Muscle of leg (tissue), 11 donors: ENCODE data around the gene EHHADH. TPM values are rescaled to one million over a fixed set of nuclear protein-coding genes. Genes with fewer than 3 reads are reported as not detected.

Experiments
- DNase-seq: peaks from one replicate; pipeline ENCODE4 v3.0.0; 2013
- H3K27ac ChIP-seq: one replicate; pipeline ENCODE4 v1.5.1; 2013; ENCODE audit warnings: mild to moderate bottlenecking, low read length, control low read depth
- H3K27me3 ChIP-seq: one replicate; pipeline ENCODE4 v1.6.1; 2013; ENCODE audit warnings: low read length; ENCODE audit not compliant: control insufficient read depth, insufficient read depth
- H3K36me3 ChIP-seq: one replicate; pipeline ENCODE4 v1.6.1; 2013; ENCODE audit warnings: low read length; ENCODE audit not compliant: control insufficient read depth, insufficient read depth
- H3K4me1 ChIP-seq: one replicate; pipeline ENCODE4 v1.6.1; 2013; ENCODE audit warnings: low read length; ENCODE audit not compliant: control insufficient read depth, insufficient read depth
- H3K4me3 ChIP-seq: one replicate; pipeline ENCODE4 v1.5.1; 2013; ENCODE audit warnings: low read length, control low read depth
- H3K9me3 ChIP-seq: replicated peaks from 2 replicates; pipeline ENCODE4 v1.6.1; 2013; ENCODE audit warnings: low read depth, low read length; ENCODE audit not compliant: control insufficient read depth
- WGBS: methylation state at CpG from one replicate; pipeline ENCODE4 v1.1.5; 2013; ENCODE audit warnings: missing lambda C conversion rate; ENCODE audit not compliant: insufficient coverage; 5-methylcytosine and 5-hydroxymethylcytosine counted together
- polyA plus RNA-seq, 8 donors: library from polyadenylated mRNA; unstranded; fragments of 120-200 nt; gene quantifications; one replicate each; pipeline versions ENCODE4 v1.2.1 to v1.2.3, GENCODE V29; 2013; ENCODE audit warnings: inconsistent platforms in 1 of 8, low replicate concordance in 1 of 8; ENCODE audit not compliant: insufficient read length in 8 of 8, insufficient read depth in 1 of 8
- total RNA-seq: library from RNA; stranded (reverse); fragments of 120-200 nt; gene quantifications from one replicate; pipeline ENCODE4 v1.2.4, GENCODE V29; 2013

Gene EHHADH
- total and polyA plus RNA-seq, 9 donors, result 2.1 to 5.0 (median 2.8) TPM

DNA sequence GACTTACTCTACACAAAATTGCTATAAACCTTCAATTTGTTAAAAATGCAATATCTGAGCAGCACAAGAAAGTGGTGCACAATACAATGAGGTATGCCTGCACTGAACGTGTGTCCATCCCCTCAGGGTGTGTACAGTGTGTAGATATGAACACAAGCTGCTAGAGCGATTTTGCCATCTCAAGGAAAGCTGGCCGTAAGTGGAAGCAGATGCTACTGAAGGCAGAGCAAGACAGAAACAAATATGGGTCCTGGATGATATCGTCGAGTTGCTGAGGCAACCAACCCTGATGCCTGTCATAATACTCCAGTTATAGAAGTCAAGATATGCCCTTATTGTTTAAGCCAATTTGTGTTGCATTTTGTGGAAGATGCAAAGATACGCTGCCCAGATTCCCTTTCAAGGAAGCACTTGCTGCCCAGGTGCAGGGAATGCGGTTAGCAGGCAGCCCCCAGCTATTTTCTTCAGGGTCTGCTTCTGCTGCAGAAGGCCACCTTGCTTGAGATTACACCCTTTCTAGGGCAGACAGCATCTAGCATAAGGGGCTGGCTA, 25.8 kb upstream of the EHHADH start:
- Histone ChIP-seq H3K27me3 (peaks cover 3% of the 10 kb centered on the region), H3K27ac (no peak overlapping the region), H3K4me3 (no peak overlapping the region), H3K9me3 (no peaks in the 10 kb centered on the region), H3K36me3 (no peaks in the 10 kb centered on the region), H3K4me1 (peaks cover 9% of the 10 kb centered on the region)
- no peak for DNase-seq
- WGBS, result 90% methylated on average over 4 of the region's 7 CpGs

DNA sequence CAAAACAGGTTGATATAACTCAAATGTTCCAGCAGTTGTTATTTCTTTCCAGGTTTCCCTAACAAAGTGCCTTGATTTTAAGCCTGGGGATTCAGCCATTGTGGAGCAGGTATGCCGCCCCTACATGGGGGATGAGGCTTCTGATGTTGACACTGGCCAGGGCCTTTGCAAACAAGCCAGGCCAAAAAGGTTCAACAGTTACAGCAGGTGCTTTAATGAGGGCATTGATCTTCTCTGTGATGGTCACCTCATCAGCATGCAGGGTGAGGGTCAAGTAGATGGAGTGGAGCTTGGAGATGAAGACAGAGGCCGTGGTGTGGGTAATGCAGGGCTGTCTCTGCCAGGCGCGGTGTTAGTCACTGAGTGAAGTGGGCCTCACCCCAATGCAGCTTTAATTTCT, 22.6 kb upstream of the EHHADH start:
- Histone ChIP-seq H3K9me3 (no peaks in the 10 kb centered on the region), H3K27me3 (peaks cover 3% of the 10 kb centered on the region), H3K4me1 (no peaks in the 10 kb centered on the region), H3K27ac (no peak overlapping the region), H3K36me3 (no peaks in the 10 kb centered on the region), H3K4me3 (no peak overlapping the region)
- 100% methylated on average over 1 of the region's 4 CpGs for WGBS
- no peak for DNase-seq

DNA sequence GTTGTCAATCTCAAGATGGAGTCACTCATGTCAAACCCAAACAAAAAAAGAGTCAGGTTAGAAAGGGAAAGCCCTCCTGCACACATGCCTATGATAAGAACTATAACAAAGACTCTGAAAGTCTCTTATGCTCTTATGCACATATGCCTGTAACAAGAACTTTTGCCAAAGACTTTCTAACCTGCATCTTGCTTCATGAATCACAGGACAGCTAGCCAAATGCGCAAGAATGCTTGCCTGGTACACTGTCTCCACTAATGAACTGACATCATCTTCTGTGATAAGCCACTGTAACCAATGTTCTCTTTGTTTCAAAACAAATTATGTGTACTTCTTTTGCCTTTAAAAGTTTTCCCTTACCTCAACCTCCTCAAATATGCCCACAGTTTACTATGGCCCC, 18.2 kb upstream of the EHHADH start:
- Histone ChIP-seq H3K4me1 (no peaks in the 10 kb centered on the region), H3K27me3 (peaks cover 6% of the 10 kb centered on the region), H3K9me3 (no peaks in the 10 kb centered on the region), H3K4me3 (no peak overlapping the region), H3K36me3 (no peaks in the 10 kb centered on the region), H3K27ac (no peak overlapping the region)
- no peak for DNase-seq
- WGBS, result 80% methylated on average over 1 of the region's 1 CpG

DNA sequence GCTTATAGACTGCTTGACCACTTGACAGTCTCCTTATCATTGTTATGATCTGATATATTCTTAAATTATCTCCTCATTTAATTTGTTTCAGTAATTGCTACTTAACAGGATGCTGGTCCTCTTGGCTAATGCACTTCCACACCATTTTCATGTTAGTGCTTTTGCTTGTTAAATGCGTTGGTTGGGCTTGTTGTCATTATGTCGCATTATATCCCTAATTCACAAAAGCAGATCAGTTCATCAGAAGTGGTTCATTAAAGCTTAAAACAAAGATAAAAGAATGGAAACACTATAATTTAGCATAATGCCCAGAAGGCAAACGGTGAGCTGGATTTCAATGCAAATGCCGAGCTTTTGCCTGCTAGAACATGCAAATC, 17.1 kb upstream of the EHHADH start:
- Histone ChIP-seq H3K27ac (no peak overlapping the region), H3K9me3 (no peaks in the 10 kb centered on the region), H3K36me3 (no peaks in the 10 kb centered on the region), H3K27me3 (peaks cover 4% of the 10 kb centered on the region), H3K4me1 (no peaks in the 10 kb centered on the region), H3K4me3 (no peak overlapping the region)
- no peak for DNase-seq
- 68% methylated on average over 2 of the region's 4 CpGs for WGBS

DNA sequence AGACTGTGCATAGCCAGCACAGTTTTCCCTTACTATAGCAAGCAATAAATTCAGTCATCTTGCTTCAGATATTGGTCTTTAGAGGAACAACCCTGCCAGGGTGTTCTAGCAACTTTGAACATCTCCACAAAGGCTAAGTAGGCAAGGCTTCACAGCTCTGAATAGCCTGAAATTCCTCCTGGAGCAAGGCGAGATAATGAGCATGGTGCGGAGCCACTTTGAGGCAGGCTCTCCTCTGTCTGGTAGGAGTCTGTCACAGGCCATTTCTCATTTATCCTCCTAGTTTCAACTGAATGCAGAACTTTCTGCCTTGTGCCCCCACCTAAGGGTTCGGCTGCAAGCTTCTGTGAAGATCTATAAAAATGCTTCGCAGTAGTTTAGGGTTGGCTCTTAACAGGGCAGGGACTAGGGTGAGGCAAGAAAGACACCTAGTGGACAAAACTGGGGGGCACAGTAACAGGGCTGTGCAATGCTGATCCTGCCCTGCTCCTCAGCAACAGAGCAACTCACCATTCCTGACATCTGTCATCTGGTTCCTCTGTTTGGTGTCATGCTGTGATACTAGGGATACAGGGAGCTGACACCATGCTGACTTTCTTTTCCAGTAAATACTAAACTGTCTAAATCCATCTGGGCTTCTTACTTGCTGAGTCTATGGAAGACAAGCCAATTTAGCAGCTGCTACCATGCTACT, 16.6 kb upstream of the EHHADH start:
- DNase-seq, result no peak

DNA sequence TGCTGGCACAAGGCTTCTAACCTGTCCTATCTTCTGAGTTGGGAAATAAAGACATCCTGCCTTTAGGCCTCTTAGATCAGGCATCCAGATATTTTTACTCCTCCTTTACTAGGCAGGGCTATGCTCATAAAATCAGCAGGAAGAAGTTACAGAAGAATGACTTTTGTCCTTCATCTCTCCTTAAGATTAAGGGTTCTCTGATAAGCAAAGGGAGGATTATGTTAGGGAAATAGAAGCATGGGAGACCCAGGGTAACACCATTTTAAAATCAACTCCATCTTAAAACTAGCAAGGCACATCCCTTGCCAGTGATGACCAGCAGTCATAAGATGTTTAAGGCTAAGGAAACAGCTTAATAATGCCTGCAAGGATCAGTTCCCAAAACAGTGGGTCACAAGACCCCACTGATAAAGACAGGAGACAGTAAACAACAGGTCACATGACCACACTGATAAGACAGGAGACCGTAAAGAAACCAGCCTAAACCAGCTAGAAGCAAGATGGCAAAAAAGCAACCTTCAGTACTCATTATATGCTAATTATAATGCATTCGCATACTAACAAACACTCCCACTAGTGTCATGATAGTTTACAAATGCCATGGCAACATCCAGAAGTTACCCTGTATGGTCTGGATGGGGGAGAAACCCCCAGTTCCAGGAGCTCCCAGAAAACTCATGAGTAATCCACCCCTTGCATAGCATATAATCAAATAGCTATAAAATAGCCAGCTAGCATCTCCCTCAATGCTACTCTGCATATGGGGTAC, 14.5 kb upstream of the EHHADH start:
- H3K4me1 ChIP-seq, result no peaks in the 10 kb centered on the region
- no peak overlapping the region for H3K27ac ChIP-seq
- no peaks in the 10 kb centered on the region for H3K9me3 ChIP-seq
- H3K27me3 ChIP-seq, result peaks cover 4% of the 10 kb centered on the region
- no CpG with 5 or more reads among the region's 2 CpGs for WGBS
- H3K36me3 ChIP-seq, result no peaks in the 10 kb centered on the region
- no peak for DNase-seq
- no peak overlapping the region for H3K4me3 ChIP-seq

More for the DNA sequence above, 16.6 kb upstream of the EHHADH start:
- no peaks in the 10 kb centered on the region for H3K36me3 ChIP-seq
- no peaks in the 10 kb centered on the region for H3K9me3 ChIP-seq
- no peaks in the 10 kb centered on the region for H3K4me1 ChIP-seq
- peaks cover 4% of the 10 kb centered on the region for H3K27me3 ChIP-seq
- 20% methylated on average over 3 of the region's 4 CpGs for WGBS
- H3K4me3 ChIP-seq, result no peak overlapping the region
- H3K27ac ChIP-seq, result no peak overlapping the region

DNA sequence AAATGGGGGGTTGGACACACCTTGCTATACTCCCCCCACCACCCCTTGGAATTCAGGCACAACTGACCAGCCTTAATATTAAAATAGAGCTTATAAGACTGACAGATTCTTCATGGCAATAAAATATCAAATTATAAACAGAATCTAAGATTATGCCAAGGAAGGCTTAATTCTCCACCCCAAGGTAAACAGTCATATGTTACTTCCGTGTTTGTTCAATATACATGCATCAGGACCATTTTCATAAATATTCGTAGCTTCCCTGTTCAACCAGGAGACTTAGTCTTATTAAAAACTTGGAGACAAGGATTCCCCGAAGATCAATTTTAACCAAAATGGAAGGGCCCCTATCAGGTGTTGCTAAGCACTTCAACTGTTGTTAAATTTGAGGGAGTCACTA, 13.3 kb upstream of the EHHADH start:
- Histone ChIP-seq H3K4me1 (no peaks in the 10 kb centered on the region), H3K4me3 (no peak overlapping the region), H3K27ac (no peak overlapping the region), H3K9me3 (no peaks in the 10 kb centered on the region), H3K27me3 (peaks cover 4% of the 10 kb centered on the region), H3K36me3 (no peaks in the 10 kb centered on the region)
- DNase-seq, result no peak
- 92% methylated on average over 2 of the region's 3 CpGs for WGBS

DNA sequence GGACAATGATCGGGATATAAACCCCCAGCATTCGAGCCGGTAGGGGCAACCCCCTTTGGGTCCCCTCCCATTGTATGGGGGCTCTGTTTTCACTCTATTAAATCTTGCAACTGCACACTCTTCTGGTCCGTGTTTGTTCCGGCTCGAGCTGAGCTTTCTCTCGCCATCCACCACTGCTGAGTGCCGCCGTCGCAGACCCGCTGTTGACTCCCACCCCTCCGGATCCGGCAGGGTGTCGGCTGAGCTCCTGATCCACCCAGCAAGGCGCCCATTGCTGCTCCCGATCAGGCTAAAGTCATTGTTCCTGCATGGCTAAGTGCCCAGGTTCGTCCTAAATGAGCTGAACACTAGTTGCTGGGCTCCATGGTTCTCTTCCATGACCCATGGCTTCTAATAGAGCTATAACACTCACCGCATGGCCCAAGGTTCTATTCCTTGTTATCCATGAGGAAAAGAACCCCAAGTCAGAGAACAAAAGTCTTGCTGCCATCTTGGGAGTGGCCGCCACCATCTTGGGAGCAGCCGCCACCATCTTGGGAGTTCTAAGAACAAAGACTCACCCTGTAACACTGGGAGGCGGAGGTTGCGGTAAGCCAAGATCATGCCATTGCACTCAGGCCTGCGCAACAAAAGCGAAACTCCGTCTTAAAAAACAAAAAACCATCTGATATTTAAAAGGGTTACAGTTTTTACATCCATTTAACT, 11.2 kb upstream of the EHHADH start:
- H3K4me1 ChIP-seq, result no peaks in the 10 kb centered on the region
- no peak for DNase-seq
- H3K4me3 ChIP-seq, result no peak overlapping the region
- H3K27me3 ChIP-seq, result peaks cover 2% of the 10 kb centered on the region
- WGBS, result 94% methylated on average over 18 of the region's 25 CpGs
- H3K9me3 ChIP-seq, result no peaks in the 10 kb centered on the region
- no peaks in the 10 kb centered on the region for H3K36me3 ChIP-seq
- no peak overlapping the region for H3K27ac ChIP-seq

DNA sequence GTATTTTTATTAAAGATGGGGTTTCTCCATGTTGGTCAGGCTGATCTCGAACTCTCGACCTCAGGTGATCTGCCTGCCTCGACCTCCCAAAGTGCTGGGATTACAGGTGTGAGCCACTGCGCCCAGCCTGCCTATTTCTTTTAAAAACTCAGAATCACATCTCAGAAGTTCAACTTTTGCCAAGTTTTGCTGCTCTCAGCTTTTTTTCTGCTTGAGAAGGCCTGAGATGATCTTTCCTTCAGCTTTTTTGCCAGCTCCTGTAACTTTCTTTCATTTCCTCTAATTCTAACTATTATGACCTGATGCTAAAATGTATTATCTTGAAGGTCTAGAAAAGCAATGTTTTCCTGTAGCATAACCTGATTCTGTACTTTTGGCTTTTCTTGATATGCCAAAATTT, 9.6 kb upstream of the EHHADH start:
- WGBS, result 92% methylated on average over 4 of the region's 4 CpGs
- no peak overlapping the region for H3K4me3 ChIP-seq
- no peaks in the 10 kb centered on the region for H3K36me3 ChIP-seq
- no peaks in the 10 kb centered on the region for H3K4me1 ChIP-seq
- H3K27ac ChIP-seq, result no peak overlapping the region
- no peaks in the 10 kb centered on the region for H3K9me3 ChIP-seq
- DNase-seq, result peak; percentile 7
- no peaks in the 10 kb centered on the region for H3K27me3 ChIP-seq

DNA sequence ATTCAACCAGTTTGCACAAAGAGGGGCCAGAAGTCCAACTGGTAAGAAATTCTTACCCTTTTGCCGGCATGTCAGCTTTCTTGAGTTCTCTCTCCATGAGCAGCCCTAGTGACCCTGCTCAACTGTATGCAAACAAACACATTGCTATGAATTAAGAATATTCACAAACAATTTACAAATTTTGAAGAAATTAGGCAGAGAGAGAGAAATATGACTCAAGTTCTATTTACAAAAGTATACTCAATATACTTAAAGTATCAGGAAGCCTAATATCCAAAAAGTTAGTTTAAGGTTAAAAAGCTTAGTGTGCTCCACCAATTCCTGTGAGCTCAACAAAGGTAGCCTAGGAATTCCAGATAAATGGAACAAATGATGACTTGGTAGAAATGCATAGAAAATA, 3.5 kb upstream of the EHHADH start:
- 100% methylated on average over 1 of the region's 1 CpG for WGBS
- peaks cover 2% of the 10 kb centered on the region for H3K27me3 ChIP-seq

More for the DNA sequence above, 3.5 kb upstream of the EHHADH start:
- no peak for DNase-seq
- no peak overlapping the region for H3K4me3 ChIP-seq
- no peaks in the 10 kb centered on the region for H3K4me1 ChIP-seq
- no peaks in the 10 kb centered on the region for H3K36me3 ChIP-seq
- H3K27ac ChIP-seq, result no peak overlapping the region
- H3K9me3 ChIP-seq, result no peaks in the 10 kb centered on the region
